Measurements from ENCODE around the gene TRIM17. TPM values are rescaled to one million over a fixed set of nuclear protein-coding genes. Genes with fewer than 3 reads are reported as not detected.

TRIM17 gene
- total and polyA plus RNA-seq, 2 experiments from 2014 or later = 0.86 to 1.1 TPM

DNA sequence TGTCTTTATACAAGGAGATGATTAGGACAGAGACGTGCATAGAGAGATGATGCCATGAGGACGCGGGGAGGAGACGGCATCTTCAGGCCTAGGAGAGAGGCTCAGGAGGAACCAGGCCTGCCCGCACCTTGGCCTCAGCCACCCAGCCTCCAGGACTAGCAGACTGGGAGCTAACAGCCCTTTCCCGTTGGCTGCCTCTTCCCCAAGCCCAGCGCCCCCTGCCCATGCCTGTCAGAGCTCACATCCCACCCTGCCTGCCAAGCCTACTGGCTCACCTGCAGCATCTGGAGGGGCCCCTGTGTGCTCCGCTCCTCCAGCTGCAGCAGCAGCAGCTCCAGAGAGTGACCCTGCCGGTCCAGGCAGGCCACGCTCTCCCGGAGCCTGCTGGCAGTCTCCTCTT, 6.0 kb downstream of the TRIM17 start:
- Mint-ChIP-seq H3K27me3 (ENCODE audit: insufficient read depth, low read depth, poor library complexity) (peaks cover 30% of the 10 kb centered on the region), H3K9me3 (no peaks in the 10 kb centered on the region), H3K36me3 (ENCODE audit: low read depth) (no peaks in the 10 kb centered on the region; the same call in 1 of the 3 replicates), H3K27ac (no peak overlapping the region), H3K4me3 (no peak overlapping the region), H3K4me1 (peaks cover 15% of the 10 kb centered on the region)
- Histone ChIP-seq H2AFZ (no peak overlapping the region), H3K79me2 (replicated peaks; ENCODE audit: insufficient read depth) (peaks cover 7% of the 10 kb centered on the region), H4K20me1 (replicated peaks; ENCODE audit: insufficient read depth) (peaks cover 3% of the 10 kb centered on the region), H3K4me1 (ENCODE audit: insufficient read depth) (peaks cover 12% of the 10 kb centered on the region; the same call in 1 of the 2 replicates), H3K36me3 (ENCODE audit: insufficient read depth) (no peaks in the 10 kb centered on the region), H3K4me2 (no peak overlapping the region), H3K27me3 (ENCODE audit: insufficient read depth) (peaks cover 36% of the 10 kb centered on the region), H3K9me2 (ENCODE audit: insufficient read depth) (no peaks in the 10 kb centered on the region), H3K4me3 (no peak overlapping the region), H3F3A (replicated peaks; ENCODE audit: low read depth) (0 out of 2 replicates have a peak, but pooled peaks cover 9% of the 10 kb centered on the region), H3K27ac (ENCODE audit: low read depth) (no peak overlapping the region)
- TF ChIP-seq REST (IDR thresholded peaks at IDR 0.05; ENCODE audit: unreplicated experiment) (no peak), EZH2phosphoT487 (IDR thresholded peaks at IDR 0.05; ENCODE audit: unreplicated experiment) (no peak), CREB1 (CRISPR knock-in tag; IDR thresholded peaks at IDR 0.05; ENCODE audit: low read depth) (no peak), EZH2 (IDR thresholded peaks at IDR 0.05; ENCODE audit: low read depth, unreplicated experiment) (no peak), NANOG (IDR thresholded peaks at IDR 0.05; ENCODE audit: borderline replicate concordance) (no peak)
- TF ChIP-seq, protein P1, sequence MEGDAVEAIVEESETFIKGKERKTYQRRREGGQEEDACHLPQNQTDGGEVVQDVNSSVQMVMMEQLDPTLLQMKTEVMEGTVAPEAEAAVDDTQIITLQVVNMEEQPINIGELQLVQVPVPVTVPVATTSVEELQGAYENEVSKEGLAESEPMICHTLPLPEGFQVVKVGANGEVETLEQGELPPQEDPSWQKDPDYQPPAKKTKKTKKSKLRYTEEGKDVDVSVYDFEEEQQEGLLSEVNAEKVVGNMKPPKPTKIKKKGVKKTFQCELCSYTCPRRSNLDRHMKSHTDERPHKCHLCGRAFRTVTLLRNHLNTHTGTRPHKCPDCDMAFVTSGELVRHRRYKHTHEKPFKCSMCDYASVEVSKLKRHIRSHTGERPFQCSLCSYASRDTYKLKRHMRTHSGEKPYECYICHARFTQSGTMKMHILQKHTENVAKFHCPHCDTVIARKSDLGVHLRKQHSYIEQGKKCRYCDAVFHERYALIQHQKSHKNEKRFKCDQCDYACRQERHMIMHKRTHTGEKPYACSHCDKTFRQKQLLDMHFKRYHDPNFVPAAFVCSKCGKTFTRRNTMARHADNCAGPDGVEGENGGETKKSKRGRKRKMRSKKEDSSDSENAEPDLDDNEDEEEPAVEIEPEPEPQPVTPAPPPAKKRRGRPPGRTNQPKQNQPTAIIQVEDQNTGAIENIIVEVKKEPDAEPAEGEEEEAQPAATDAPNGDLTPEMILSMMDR (conservative IDR thresholded peaks at IDR 0.05; ENCODE audit: low read depth in 2 of 2) = peak in 1 of 2 experiments; percentile 23; a peak in 1 of 4 replicates
- ATAC-seq (no peak), DNase-seq (ENCODE audit: low spot score) (peak; percentile 39)

DNA sequence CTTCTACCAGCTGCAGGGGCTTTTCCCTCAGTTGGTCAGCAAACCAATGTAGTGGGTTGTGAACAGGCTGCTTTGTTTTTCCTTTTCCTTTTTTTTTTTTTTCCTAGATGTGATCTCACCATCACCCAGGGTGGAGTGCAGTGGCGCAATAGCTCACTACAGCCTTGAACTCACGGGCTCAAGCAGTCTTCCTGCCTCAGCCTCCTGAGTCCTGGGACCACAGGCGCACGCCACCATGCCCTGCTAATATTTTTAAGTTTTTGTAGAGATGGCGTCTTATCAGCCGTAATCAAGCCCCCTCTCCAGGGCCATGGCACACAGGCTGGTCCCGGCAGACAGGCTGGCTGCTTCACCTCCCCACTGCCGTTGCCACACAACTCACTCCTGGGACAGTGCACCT, 6.6 kb downstream of the TRIM17 start:
- H3K27me3 Mint-ChIP-seq (ENCODE audit: insufficient read depth, low read depth, poor library complexity) = peaks cover 23% of the 10 kb centered on the region
- TF ChIP-seq REST (IDR thresholded peaks at IDR 0.05; ENCODE audit: unreplicated experiment) (no peak), CREB1 (CRISPR knock-in tag; IDR thresholded peaks at IDR 0.05; ENCODE audit: low read depth) (no peak), EZH2phosphoT487 (IDR thresholded peaks at IDR 0.05; ENCODE audit: unreplicated experiment) (no peak), STAT1 (IDR thresholded peaks at IDR 0.05; ENCODE audit: unreplicated experiment) (no peak), NANOG (IDR thresholded peaks at IDR 0.05; ENCODE audit: borderline replicate concordance) (no peak), EZH2 (IDR thresholded peaks at IDR 0.05; ENCODE audit: low read depth, unreplicated experiment) (no peak), POLR2AphosphoS5 (IDR thresholded peaks at IDR 0.05; ENCODE audit: low read depth) (no peak), ZNF331 (CRISPR knock-in tag; IDR thresholded peaks at IDR 0.05; ENCODE audit: low read depth) (no peak), ZNF114 (CRISPR knock-in tag; IDR thresholded peaks at IDR 0.05) (no peak)
- TF ChIP-seq, protein P2, sequence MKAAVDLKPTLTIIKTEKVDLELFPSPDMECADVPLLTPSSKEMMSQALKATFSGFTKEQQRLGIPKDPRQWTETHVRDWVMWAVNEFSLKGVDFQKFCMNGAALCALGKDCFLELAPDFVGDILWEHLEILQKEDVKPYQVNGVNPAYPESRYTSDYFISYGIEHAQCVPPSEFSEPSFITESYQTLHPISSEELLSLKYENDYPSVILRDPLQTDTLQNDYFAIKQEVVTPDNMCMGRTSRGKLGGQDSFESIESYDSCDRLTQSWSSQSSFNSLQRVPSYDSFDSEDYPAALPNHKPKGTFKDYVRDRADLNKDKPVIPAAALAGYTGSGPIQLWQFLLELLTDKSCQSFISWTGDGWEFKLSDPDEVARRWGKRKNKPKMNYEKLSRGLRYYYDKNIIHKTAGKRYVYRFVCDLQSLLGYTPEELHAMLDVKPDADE (IDR thresholded peaks at IDR 0.05) = no peak
- TF ChIP-seq, protein P1 (conservative IDR thresholded peaks at IDR 0.05; ENCODE audit: low read depth in 2 of 2) = no peak

More for the DNA sequence above, 6.6 kb downstream of the TRIM17 start:
- Mint-ChIP-seq H3K4me1 (peaks cover 12% of the 10 kb centered on the region), H3K9me3 (no peaks in the 10 kb centered on the region), H3K27ac (no peak overlapping the region), H3K4me3 (no peak overlapping the region), H3K36me3 (ENCODE audit: low read depth) (no peaks in the 10 kb centered on the region; the same call in 1 of the 3 replicates)
- no peak overlapping the region for H3K4me2 ChIP-seq
- 0 out of 2 replicates have a peak, but pooled peaks cover 4% of the 10 kb centered on the region for H3F3A ChIP-seq (replicated peaks; ENCODE audit: low read depth)
- no peak overlapping the region for H3K27ac ChIP-seq (ENCODE audit: low read depth)
- ATAC-seq (no peak), DNase-seq (ENCODE audit: low spot score) (no peak)
- H4K20me1 ChIP-seq (replicated peaks; ENCODE audit: insufficient read depth) = peaks cover 5% of the 10 kb centered on the region
- no peak overlapping the region for H2AFZ ChIP-seq
- peaks cover 29% of the 10 kb centered on the region for H3K27me3 ChIP-seq (ENCODE audit: insufficient read depth)
- no peak overlapping the region for H3K4me3 ChIP-seq
- H3K4me1 ChIP-seq (ENCODE audit: insufficient read depth) = peaks cover 10% of the 10 kb centered on the region
- no peaks in the 10 kb centered on the region for H3K36me3 ChIP-seq (ENCODE audit: insufficient read depth)
- no peaks in the 10 kb centered on the region for H3K9me2 ChIP-seq (ENCODE audit: insufficient read depth)
- H3K79me2 ChIP-seq (replicated peaks; ENCODE audit: insufficient read depth) = peaks cover 14% of the 10 kb centered on the region
